H1 (cell line): ENCODE measurements around the gene KRTAP26-1. TPM values are rescaled to one million over a fixed set of nuclear protein-coding genes. Genes with fewer than 3 reads are reported as not detected.

ENCODE experiments used
- CTCF ChIA-PET: fragments of 300-600 bp; sonication (Branson Sonifier 250); formaldehyde crosslinking; loops from one replicate; lab custom pipeline; 2021; ENCODE audit not compliant: partially characterized antibody; lab: Charles Lee
- POLR2A ChIA-PET: fragments of 300-600 bp; sonication (Branson Sonifier 250); formaldehyde crosslinking; loops from one replicate; lab custom pipeline; 2021; ENCODE audit warnings: inconsistent platforms; ENCODE audit not compliant: partially characterized antibody; lab: Charles Lee
- DNase-seq, 2 experiments: peaks; one replicate each; pipeline versions ENCODE4 v3.0.0 to v3.0.0-alpha.2; 2010 to 2022; ENCODE audit warnings: low spot score in 2 of 2, low read depth in 1 of 2, mixed read lengths in 1 of 2
- FAIRE-seq: peaks from 2 replicates; lab custom pipeline; 2011; peaks lifted over from hg19 to GRCh38; lab: Jason Lieb, UNC
- H2AFZ ChIP-seq: 2 replicates; pipeline ENCODE4 v1.8.1; 2012; ENCODE audit warnings: low read length, inconsistent platforms
- H2AK5ac ChIP-seq: 2 replicates; pipeline ENCODE4 v1.6.1; 2013; ENCODE audit warnings: low read depth, low read length
- H2BK120ac ChIP-seq: replicated peaks from 2 replicates; pipeline ENCODE3; 2013; ENCODE audit warnings: low read depth, low read length, inconsistent platforms
- H2BK12ac ChIP-seq: 2 replicates; pipeline ENCODE4 v1.6.1; 2013; ENCODE audit warnings: low read depth, low read length
- H2BK15ac ChIP-seq: 2 replicates; pipeline ENCODE4 v1.6.1; 2013; ENCODE audit warnings: low read length
- H2BK20ac ChIP-seq: 2 replicates; pipeline ENCODE4 v1.6.1; 2013; ENCODE audit warnings: low read length
- H2BK5ac ChIP-seq: 2 replicates; pipeline ENCODE4 v1.6.1; 2013; ENCODE audit warnings: low read depth, low read length
- H3K14ac ChIP-seq: 2 replicates; pipeline ENCODE4 v1.6.1; 2013; ENCODE audit warnings: inconsistent platforms; ENCODE audit not compliant: insufficient read length
- H3K18ac ChIP-seq: 2 replicates; pipeline ENCODE4 v1.6.1; 2013; ENCODE audit warnings: low read length; ENCODE audit errors: extremely low read depth
- H3K23ac ChIP-seq: 2 replicates; pipeline ENCODE4 v1.6.1; 2013; ENCODE audit warnings: inconsistent platforms; ENCODE audit not compliant: insufficient read length
- H3K23me2 ChIP-seq: 2 replicates; pipeline ENCODE4 v1.6.1; 2013; ENCODE audit warnings: low read depth, low read length
- H3K27ac ChIP-seq: 2 replicates; pipeline ENCODE4 v1.6.1; 2011; ENCODE audit warnings: low read depth, low read length, inconsistent platforms
- H3K27me3 ChIP-seq, 4 experiments: replicated peaks in 1 of 4; 1 replicate in 1 of 4; 2 replicates in 3 of 4; pipeline versions ENCODE4 v1.6.1 to v1.8.1; 2011 to 2013; ENCODE audit warnings: low read length in 3 of 4, mild to moderate bottlenecking in 3 of 4, inconsistent platforms in 2 of 4, mixed read lengths in 2 of 4, moderate library complexity in 1 of 4; ENCODE audit not compliant: control insufficient read depth in 3 of 4, insufficient read depth in 3 of 4; ENCODE audit errors: extremely low read depth in 1 of 4
- H3K36me3 ChIP-seq, 4 experiments: 2 replicates each; pipeline versions ENCODE4 v1.6.1 to v1.8.1; 2011 to 2013; ENCODE audit warnings: mild to moderate bottlenecking in 4 of 4, low read length in 3 of 4, moderate library complexity in 2 of 4, control low read depth in 1 of 4, inconsistent platforms in 1 of 4; ENCODE audit not compliant: insufficient read depth in 4 of 4, control insufficient read depth in 2 of 4
- H3K4ac ChIP-seq: replicated peaks from 2 replicates; pipeline ENCODE3; 2013; ENCODE audit warnings: low read length, low read depth, mixed read lengths, inconsistent platforms; ENCODE audit not compliant: insufficient read length
- H3K4me1 ChIP-seq, 4 experiments: replicated peaks in 1 of 4; 1 replicate in 1 of 4; 2 replicates in 3 of 4; pipeline versions ENCODE4 v1.6.1 to v1.8.1; 2011 to 2013; ENCODE audit warnings: low read length in 3 of 4, inconsistent platforms in 2 of 4, mixed read lengths in 1 of 4; ENCODE audit not compliant: insufficient read depth in 4 of 4, control insufficient read depth in 3 of 4
- H3K4me2 ChIP-seq, 2 experiments: 2 replicates each; pipeline versions ENCODE4 v1.6.1 to v1.8.1; 2011 to 2013; ENCODE audit warnings: low read depth in 2 of 2, low read length in 2 of 2, control low read depth in 1 of 2, inconsistent platforms in 1 of 2, mild to moderate bottlenecking in 1 of 2; ENCODE audit not compliant: insufficient read depth in 1 of 2
- H3K4me3 ChIP-seq, 4 experiments: fragments of 200-600, 300-600 bp in 1 of 4; sonication (generic), shearing (Covaris generic), sonication (Bioruptor Twin) in 1 of 4; 2 replicates each; pipeline versions ENCODE4 v1.5.1 to v1.8.1; 2011 to 2016; ENCODE audit warnings: low read length in 4 of 4, low read depth in 3 of 4, control low read depth in 2 of 4, inconsistent platforms in 2 of 4, mild to moderate bottlenecking in 2 of 4, mixed read lengths in 1 of 4, moderate library complexity in 1 of 4; ENCODE audit not compliant: insufficient read depth in 2 of 4; ENCODE audit errors: extremely low read depth in 1 of 4
- H3K56ac ChIP-seq: replicated peaks from 2 replicates; pipeline ENCODE3; 2013; ENCODE audit warnings: low read depth, mild to moderate bottlenecking, mixed read lengths, low read length, inconsistent platforms; ENCODE audit not compliant: insufficient read length
- H3K79me1 ChIP-seq: 2 replicates; pipeline ENCODE4 v1.6.1; 2013; ENCODE audit warnings: low read depth, low read length, control low read depth
- H3K79me2 ChIP-seq, 2 experiments: 2 replicates each; pipeline versions ENCODE4 v1.6.1 to v1.8.1; 2012 to 2013; ENCODE audit warnings: low read length in 2 of 2, mild to moderate bottlenecking in 2 of 2, inconsistent platforms in 1 of 2; ENCODE audit not compliant: insufficient read depth in 2 of 2, control insufficient read depth in 1 of 2
- H3K9ac ChIP-seq, 4 experiments: replicated peaks in 1 of 4; 1 replicate in 1 of 4; 2 replicates in 3 of 4; pipeline versions ENCODE4 v1.6.1 to v1.8.1; 2011 to 2013; ENCODE audit warnings: low read depth in 3 of 4, low read length in 3 of 4, control low read depth in 2 of 4, mild to moderate bottlenecking in 2 of 4, moderate library complexity in 2 of 4, inconsistent platforms in 1 of 4; ENCODE audit errors: extremely low read depth in 1 of 4
- H3K9me3 ChIP-seq, 2 experiments: 2 replicates each; pipeline versions ENCODE4 v1.6.1 to v1.8.1; 2012 to 2013; ENCODE audit warnings: mild to moderate bottlenecking in 2 of 2, moderate library complexity in 2 of 2, control low read depth in 1 of 2, inconsistent platforms in 1 of 2, low read depth in 1 of 2, low read length in 1 of 2, mixed read lengths in 1 of 2; ENCODE audit not compliant: insufficient read depth in 2 of 2
- H4K20me1 ChIP-seq, 2 experiments: replicated peaks in 1 of 2; 2 replicates each; pipeline versions ENCODE3 to v1.8.1; 2011 to 2013; ENCODE audit warnings: inconsistent platforms in 2 of 2, low read length in 2 of 2, mild to moderate bottlenecking in 1 of 2; ENCODE audit not compliant: insufficient read depth in 2 of 2, control insufficient read depth in 1 of 2
- H4K5ac ChIP-seq: 2 replicates; pipeline ENCODE4 v1.6.1; 2013; ENCODE audit warnings: low read length, low read depth, mixed read lengths, inconsistent platforms; ENCODE audit not compliant: insufficient read length
- H4K8ac ChIP-seq: 2 replicates; pipeline ENCODE4 v1.8.0; 2013; ENCODE audit warnings: mild to moderate bottlenecking, moderate library complexity, low read length, inconsistent platforms; ENCODE audit not compliant: insufficient read depth; ENCODE audit errors: extremely low read depth
- H4K91ac ChIP-seq: replicated peaks from 2 replicates; pipeline ENCODE3; 2013; ENCODE audit warnings: low read length, mixed read lengths, inconsistent platforms; ENCODE audit not compliant: insufficient read length
- BCL11A ChIP-seq, 2 experiments: IDR thresholded peaks; one replicate each; pipeline ENCODE4 v1.6.1; 2011; ENCODE audit warnings: low read depth in 2 of 2, low read length in 2 of 2, mild to moderate bottlenecking in 2 of 2
- CEBPB ChIP-seq: IDR thresholded peaks from 2 replicates; pipeline ENCODE4 v1.6.1; 2012; ENCODE audit warnings: low read depth, low read length
- EZH2 ChIP-seq: fragments of 200-600 bp; sonication (generic); IDR thresholded peaks from 2 replicates; pipeline ENCODE4 v1.7.1; 2012; ENCODE audit warnings: low read depth, mild to moderate bottlenecking, moderate library complexity, low read length, inconsistent platforms; ENCODE audit not compliant: severe bottlenecking
- FOSL1 ChIP-seq: IDR thresholded peaks from 2 replicates; pipeline ENCODE4 v1.6.1; 2011; ENCODE audit warnings: mild to moderate bottlenecking, low read depth, low read length, moderate library complexity; ENCODE audit not compliant: insufficient read depth
- GTF2F1 ChIP-seq: IDR thresholded peaks from 2 replicates; pipeline ENCODE4 v1.6.1; 2012; ENCODE audit warnings: low read depth, low read length, improper control_type of control experiment, borderline replicate concordance
- JUN ChIP-seq: IDR thresholded peaks from 2 replicates; pipeline ENCODE4 v1.6.1; 2011; ENCODE audit warnings: low read depth, mild to moderate bottlenecking, improper control_type of control experiment, low read length
- MAFK ChIP-seq: IDR thresholded peaks from 2 replicates; pipeline ENCODE4 v1.6.1; 2012; ENCODE audit warnings: low read depth, mild to moderate bottlenecking, improper control_type of control experiment, low read length
- NANOG ChIP-seq: IDR thresholded peaks from 2 replicates; pipeline ENCODE4 v1.6.1; 2011; ENCODE audit warnings: low read length, low read depth, mild to moderate bottlenecking, inconsistent platforms; ENCODE audit not compliant: insufficient read depth, poor library complexity, severe bottlenecking
- POU5F1 ChIP-seq: IDR thresholded peaks from 2 replicates; pipeline ENCODE4 v1.6.1; 2011; ENCODE audit warnings: low read depth, mild to moderate bottlenecking, low read length, moderate library complexity
- SRF ChIP-seq: IDR thresholded peaks from 2 replicates; pipeline ENCODE4 v1.6.1; 2011; ENCODE audit warnings: mild to moderate bottlenecking, low read depth, low read length, moderate library complexity
- WGBS, 2 experiments: shearing (Covaris generic) in 1 of 2; methylation state at CpG; one replicate each; pipeline versions ENCODE4 v1.1.6 to v1.1.7; 2013 to 2015; ENCODE audit warnings: low lambda C conversion rate in 2 of 2, mixed read lengths in 2 of 2, inconsistent platforms in 1 of 2, low coverage in 1 of 2, missing lambda C conversion rate in 1 of 2; ENCODE audit not compliant: insufficient replicate concordance in 2 of 2, insufficient coverage in 1 of 2, insufficient read length in 1 of 2; ENCODE audit errors: extremely low coverage in 1 of 2, missing lambda C conversion rate in 1 of 2; 5-methylcytosine and 5-hydroxymethylcytosine counted together
- polyA plus RNA-seq, 7 experiments: library from polyadenylated mRNA; depleted of rRNA in 3 of 7; stranded (reverse) in 5 of 7; unstranded in 2 of 7; fragments of >200 nt in 5 of 7; fragments of 200-250 nt in 2 of 7; gene quantifications; 1 replicate in 5 of 7; 2 replicates in 1 of 7; 4 replicates in 1 of 7; pipeline versions ENCODE4 v1.2.1 to v1.2.3, GENCODE V29; 2011 to 2013; ENCODE audit warnings: missing spikeins in 2 of 7, mixed read lengths in 2 of 7
- total RNA-seq: library from RNA; stranded (reverse); fragmentation: NEBNext Ultra II Directional; extraction: Animal tissue kit (Norgen Biotek cat#: 25700); gene quantifications from 2 replicates; pipeline ENCODE4 v1.2.1, GENCODE V29; 2021

Gene KRTAP26-1
- total and polyA plus RNA-seq, 2 of the 8 experiments (the other 6 are each of a cell fraction or from before 2014, with no cell fraction given), result not detected

GRCh38 chr21:30351534-30351933, 31.4 kb upstream of the KRTAP26-1 start:
- no peak overlapping the region for H3K14ac ChIP-seq
- no peak overlapping the region for H3K18ac ChIP-seq
- no peaks in the 10 kb centered on the region for H3K36me3 ChIP-seq
- no peak for FAIRE-seq
- H3K9ac ChIP-seq, result no peak overlapping the region
- H3K56ac ChIP-seq, result no peak overlapping the region
- H3K4ac ChIP-seq, result no peak overlapping the region
- CTCF ChIA-PET, result interaction anchor here (0.9 to 1.3 kb wide), 3 partner anchors 9 to 26 kb away, joined by 3 read pairs; no protein-coding TSS in a partner anchor
- no peak overlapping the region for H4K91ac ChIP-seq
- H2BK120ac ChIP-seq, result no peak overlapping the region
- no peak overlapping the region for H4K8ac ChIP-seq
- H3K4me3 ChIP-seq, result no peak overlapping the region
- H3K23me2 ChIP-seq, result no peaks in the 10 kb centered on the region
- H3K4me2 ChIP-seq, result no peak overlapping the region
- H2AK5ac ChIP-seq, result no peak overlapping the region
- peaks cover 0 to 2% (median 0%) of the 10 kb centered on the region in 4 experiments; a peak in 2 of 7 replicates for H3K4me1 ChIP-seq
- no peak overlapping the region for H4K5ac ChIP-seq
- H3K79me2 ChIP-seq, result no peaks in the 10 kb centered on the region
- no peaks in the 10 kb centered on the region for H3K79me1 ChIP-seq
- no peaks in the 10 kb centered on the region for H4K20me1 ChIP-seq
- POLR2A ChIA-PET, result no interaction called here
- TF ChIP-seq NANOG (no peak), EZH2 (no peak), MAFK (no peak), FOSL1 (no peak), SRF (no peak), CEBPB (no peak), JUN (no peak), GTF2F1 (no peak), BCL11A (IDR thresholded peaks at IDR 0.05; ENCODE audit: low read depth in 2 of 2, low read length in 2 of 2) (no peak), POU5F1 (no peak)
- H3K9me3 ChIP-seq, result no peaks in the 10 kb centered on the region
- WGBS, 2 experiments, result 90% methylated on average over 1 of the region's 1 CpG; no CpG with 5 or more reads in 1 of the 2 experiments
- no peak overlapping the region for H2BK5ac ChIP-seq
- no peaks in the 10 kb centered on the region for H3K27me3 ChIP-seq
- no peak for DNase-seq
- no peak overlapping the region for H2BK15ac ChIP-seq
- no peak overlapping the region for H3K27ac ChIP-seq
- H2BK12ac ChIP-seq, result no peak overlapping the region
- no peak overlapping the region for H2BK20ac ChIP-seq
- H2AFZ ChIP-seq, result no peak overlapping the region
- no peak overlapping the region for H3K23ac ChIP-seq
